GM21717 (cell line): ENCODE data around the gene GPR132.

Source experiments
- ATAC-seq: cut with Tn5 transposase; IDR thresholded peaks from one replicate; pipeline ENCODE4 v1.9.1; 2021; ENCODE audit warnings: mild to moderate bottlenecking, moderate library complexity; ENCODE audit not compliant: unreplicated experiment

GPR132 gene

DNA sequence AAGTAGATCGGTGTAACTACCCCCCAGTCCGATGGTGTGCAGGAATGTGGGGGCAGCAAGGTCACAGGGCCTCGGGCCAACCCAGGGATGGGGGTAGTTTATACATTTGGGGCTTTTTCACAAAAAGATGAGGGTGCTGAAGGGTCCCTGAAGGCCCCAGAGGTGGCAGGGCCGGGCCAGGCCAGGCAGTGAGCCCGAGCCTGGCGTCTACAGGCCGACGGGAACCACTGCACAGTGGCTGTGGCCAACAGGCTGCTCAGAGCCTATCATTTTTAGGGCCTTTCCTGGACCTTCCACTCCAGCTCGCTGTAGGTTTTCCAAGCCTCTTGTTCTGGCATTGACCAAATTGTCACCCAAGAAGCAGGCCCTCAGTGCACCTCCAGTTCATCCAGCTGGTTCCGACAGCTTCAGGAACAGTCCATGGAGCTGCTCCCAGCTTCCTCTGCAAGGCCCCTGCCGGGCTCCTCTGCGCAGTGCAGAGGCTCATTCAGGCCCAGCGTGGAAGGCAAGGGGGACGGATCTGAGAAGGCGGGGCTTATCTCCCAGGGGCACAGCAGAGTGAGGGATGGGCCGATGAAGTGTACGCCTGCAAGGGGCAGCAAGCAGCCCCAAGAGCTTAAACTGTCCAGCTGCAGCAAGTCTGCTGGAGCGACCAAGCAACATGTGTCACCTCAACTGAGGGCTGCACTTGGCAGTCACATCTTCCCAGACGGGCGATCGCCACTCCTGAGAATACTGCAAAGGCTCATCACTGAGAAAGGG, 58.2 kb downstream of the GPR132 start:
- ATAC-seq: no peak

DNA sequence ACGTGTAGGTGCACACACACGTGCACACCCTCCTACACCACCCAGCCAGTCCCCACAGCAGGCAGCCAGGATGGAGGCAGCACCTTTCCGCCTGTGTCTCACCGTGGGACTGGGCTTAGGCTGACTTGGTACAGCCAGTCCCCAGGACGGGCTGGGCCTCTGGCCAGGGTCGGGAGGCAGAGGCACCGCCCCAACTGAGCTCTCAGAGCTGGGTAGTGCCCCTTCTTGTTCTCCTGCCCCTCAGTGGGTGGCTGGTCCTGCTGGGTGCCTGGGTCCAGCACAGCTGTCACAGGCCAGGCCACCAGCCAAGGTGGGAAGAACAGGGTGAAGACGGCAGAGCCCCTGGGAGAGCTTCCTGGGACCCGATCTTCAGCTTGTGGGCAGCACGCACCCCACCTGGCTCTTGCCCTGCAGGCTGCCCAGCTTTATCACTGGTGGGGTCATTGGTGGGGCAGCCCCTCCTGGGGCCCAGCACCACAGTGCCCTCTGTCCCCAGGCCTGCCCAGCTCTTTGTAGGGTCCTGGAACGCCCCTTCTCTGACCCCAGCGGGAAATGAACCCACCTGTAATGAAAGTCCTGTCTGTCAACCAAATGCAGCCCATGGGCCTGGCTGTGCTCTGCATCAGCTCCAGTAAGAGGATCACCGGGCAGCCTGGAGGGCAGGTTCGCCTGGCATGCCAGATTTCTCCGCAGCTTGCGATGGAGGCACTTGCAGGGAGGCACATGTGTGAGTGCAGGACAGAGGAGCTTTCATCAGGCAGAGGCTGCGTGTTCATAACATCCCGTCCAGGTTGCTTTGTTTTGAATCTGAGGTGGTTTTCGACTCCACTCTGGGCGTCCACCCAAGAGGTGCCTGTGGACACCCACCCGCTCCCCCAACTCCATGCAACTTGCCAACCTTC, 59.0 kb downstream of the GPR132 start:
- ATAC-seq: no peak

DNA sequence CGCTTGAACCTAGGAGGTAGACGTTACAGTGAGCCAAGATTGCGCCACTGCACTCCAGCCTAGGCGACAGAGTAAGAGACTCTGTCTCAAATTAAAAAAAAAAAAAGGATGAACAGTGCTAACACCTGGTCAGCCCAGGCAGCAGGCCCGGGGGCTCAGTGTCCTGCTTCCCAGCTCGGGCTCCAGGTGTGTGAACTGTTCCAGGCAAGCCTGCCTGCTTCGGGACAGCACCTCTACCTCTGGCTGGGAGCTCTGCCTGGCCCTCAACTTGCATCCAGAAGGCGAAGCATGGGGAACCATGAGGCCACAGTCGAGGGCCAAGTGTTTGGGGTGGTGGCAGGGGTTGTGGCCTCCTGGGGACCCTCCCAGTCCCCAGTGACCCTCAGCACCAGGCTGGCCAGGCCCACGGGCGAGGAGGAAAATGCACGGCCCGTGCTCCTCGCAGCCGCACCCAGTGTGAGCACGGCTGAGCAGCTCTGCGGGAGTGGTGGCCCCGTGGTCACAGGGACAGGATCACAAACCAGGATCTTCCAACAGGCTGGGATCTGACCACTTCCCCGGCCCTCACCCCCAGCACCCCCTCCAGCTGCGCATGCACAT, 59.8 kb downstream of the GPR132 start:
- no peak for ATAC-seq
